ENCODE results near the gene ZBTB7B. TPM values are rescaled to one million over a fixed set of nuclear protein-coding genes. Genes with fewer than 3 reads are reported as not detected.
A peak's percentile ranks its signal among the peaks of the same experiment; 100 is the strongest.

ZBTB7B gene
- total RNA-seq, 1 donor from 2014 or later = 16.2 TPM

GRCh38 chr1:155018617-155019348, 16.2 kb downstream of the ZBTB7B start:
- DNase-seq = no peak

- DNase-seq = no peak
Observed at GRCh38 chr1:155019377-155020245, 17.0 kb downstream of the ZBTB7B start.

- DNase-seq = no peak
Observed at GRCh38 chr1:155022136-155022926, 19.7 kb downstream of the ZBTB7B start.

GRCh38 chr1:155022927-155023236, 20.3 kb downstream of the ZBTB7B start:
- no peak for DNase-seq

GRCh38 chr1:155023627-155024026, 21.0 kb downstream of the ZBTB7B start:
- no peak for DNase-seq

- no peak for DNase-seq
Observed at GRCh38 chr1:155024315-155024714, 21.7 kb downstream of the ZBTB7B start.

- DNase-seq = no peak
Observed at GRCh38 chr1:155026154-155026553, 23.6 kb downstream of the ZBTB7B start.

- no peak for DNase-seq
Observed at GRCh38 chr1:155026588-155026987, 24.0 kb downstream of the ZBTB7B start.

- DNase-seq = no peak
Observed at GRCh38 chr1:155029513-155030242, 27.1 kb downstream of the ZBTB7B start.

- no peak for DNase-seq
Observed at GRCh38 chr1:155030243-155030795, 27.7 kb downstream of the ZBTB7B start.

GRCh38 chr1:155030899-155031298, 28.3 kb downstream of the ZBTB7B start:
- DNase-seq = no peak

GRCh38 chr1:155032886-155033285, 30.3 kb downstream of the ZBTB7B start:
- DNase-seq = no peak

GRCh38 chr1:155033524-155033923, 30.9 kb downstream of the ZBTB7B start, which contains the start of the genes DCST1 and DCST2:
TSS of gene DCST1 (plus strand) at chr1:155033824. CDS start at chr1:155034037, 213 bp downstream.
TSS of gene DCST2 (minus strand) at chr1:155033781. CDS start at chr1:155033701, 80 bp downstream.
- DNase-seq = no peak

GRCh38 chr1:155034318-155035208, 32.0 kb downstream of the ZBTB7B start:
- no peak for DNase-seq

GRCh38 chr1:155035936-155036335, 33.3 kb downstream of the ZBTB7B start:
- no peak for DNase-seq

- no peak for DNase-seq
Observed at GRCh38 chr1:155037043-155037442, 34.4 kb downstream of the ZBTB7B start.

- no peak for DNase-seq
Observed at GRCh38 chr1:155037851-155038441, 35.3 kb downstream of the ZBTB7B start.

- DNase-seq = peak; percentile 56
Observed at GRCh38 chr1:155038602-155039307, 36.2 kb downstream of the ZBTB7B start.

- no peak for DNase-seq
Observed at GRCh38 chr1:155039308-155039669, 36.7 kb downstream of the ZBTB7B start.

All from dermis blood vessel endothelial cell (primary cell).